Stimulated activated CD4-positive, alpha-beta T cell treated with anti-CD3 and anti-CD28 coated beads, Interleukin-1b, Interleukin-23, amount 100 ng/mL, for 24 hours (primary cell): ENCODE data around the gene TEX28.
"Not testable (repeated sequence)": the region's sequence is repeated elsewhere in the genome, so short reads cannot be mapped to it uniquely, and the experiment has no call there.

Source experiments
- DNase-seq, 4 experiments: peaks; one replicate each; pipeline ENCODE4 v3.0.0-alpha.2; 2020; ENCODE audit warnings: low read depth in 4 of 4, low spot score in 1 of 4

Gene TEX28

GRCh38 chrX:154294791-154295574, at the start of gene TEX28:
TSS of gene TEX28 (minus strand) at chrX:154295124. CDS start at chrX:154292117, 3,007 bp downstream.
- no peak for DNase-seq

- not testable (repeated sequence) for DNase-seq
Measured at GRCh38 chrX:154343620-154344019, 48.7 kb upstream of the TEX28 start.

- DNase-seq, result not testable (repeated sequence)
Measured at GRCh38 chrX:154343063-154343462, 48.1 kb upstream of the TEX28 start.

- not testable (repeated sequence) for DNase-seq
Measured at GRCh38 chrX:154341399-154342298, 46.7 kb upstream of the TEX28 start.

- DNase-seq, result no peak
Measured at GRCh38 chrX:154334496-154334895, 39.6 kb upstream of the TEX28 start.

GRCh38 chrX:154333837-154334271, 38.9 kb upstream of the TEX28 start:
- no peak for DNase-seq

- no peak for DNase-seq
Measured at GRCh38 chrX:154333116-154333515, 38.2 kb upstream of the TEX28 start.

GRCh38 chrX:154332561-154332960, 37.6 kb upstream of the TEX28 start:
- no peak for DNase-seq

GRCh38 chrX:154329294-154329693, 34.4 kb upstream of the TEX28 start:
- DNase-seq, result no peak

- no peak for DNase-seq
Measured at GRCh38 chrX:154328646-154329045, 33.7 kb upstream of the TEX28 start.

GRCh38 chrX:154327038-154327820, 32.3 kb upstream of the TEX28 start:
- no peak for DNase-seq

- no peak for DNase-seq
Measured at GRCh38 chrX:154325541-154325940, 30.6 kb upstream of the TEX28 start.

GRCh38 chrX:154323537-154323936, 28.6 kb upstream of the TEX28 start:
- DNase-seq, result no peak

- DNase-seq, result no peak
Measured at GRCh38 chrX:154322890-154323289, 28.0 kb upstream of the TEX28 start.

- DNase-seq, result no peak
Measured at GRCh38 chrX:154321594-154321993, 26.7 kb upstream of the TEX28 start.

- no peak for DNase-seq
Measured at GRCh38 chrX:154321152-154321551, 26.2 kb upstream of the TEX28 start.

- DNase-seq, result no peak
Measured at GRCh38 chrX:154320406-154320805, 25.5 kb upstream of the TEX28 start.

GRCh38 chrX:154317391-154317995, 22.6 kb upstream of the TEX28 start:
- DNase-seq, result no peak

- DNase-seq, result no peak
Measured at GRCh38 chrX:154315416-154315815, 20.5 kb upstream of the TEX28 start.

- DNase-seq, result peak in 1 of 4 experiments; percentile 15
Measured at GRCh38 chrX:154313147-154313546, 18.2 kb upstream of the TEX28 start.

- DNase-seq, result no peak
Measured at GRCh38 chrX:154312116-154312515, 17.2 kb upstream of the TEX28 start.
